ENCODE data around the gene MYO1A.

The MYO1A gene

GRCh38 chr12:57049890-57050289, at the start of gene MYO1A:
Gene MYO1A (minus strand): TSS chr12:57050129. CDS start chr12:57048323, 1,806 bp downstream.
- DNase-seq, result no peak

GRCh38 chr12:57099047-57099714, 49.3 kb upstream of the MYO1A start:
- no peak for DNase-seq

- no peak for DNase-seq
Observed at GRCh38 chr12:57098546-57098945, 48.6 kb upstream of the MYO1A start.

GRCh38 chr12:57097554-57097835, 47.6 kb upstream of the MYO1A start:
- no peak for DNase-seq

- no peak for DNase-seq
Observed at GRCh38 chr12:57096748-57097553, 47.0 kb upstream of the MYO1A start.

GRCh38 chr12:57096099-57096572, 46.2 kb upstream of the MYO1A start:
- no peak for DNase-seq

GRCh38 chr12:57095440-57095839, 45.5 kb upstream of the MYO1A start:
- DNase-seq, result no peak

- no peak for DNase-seq
Observed at GRCh38 chr12:57094208-57095160, 44.6 kb upstream of the MYO1A start.

GRCh38 chr12:57093415-57094207, 43.7 kb upstream of the MYO1A start:
- DNase-seq, result peak; percentile 68

GRCh38 chr12:57092876-57093414, 43.0 kb upstream of the MYO1A start:
- DNase-seq, result no peak

- peak; percentile 23 for DNase-seq
Observed at GRCh38 chr12:57092529-57092862, 42.6 kb upstream of the MYO1A start.

- DNase-seq, result no peak
Observed at GRCh38 chr12:57091638-57092528, 42.0 kb upstream of the MYO1A start.

GRCh38 chr12:57090924-57091637, 41.2 kb upstream of the MYO1A start:
- DNase-seq, result peak; percentile 25

GRCh38 chr12:57090490-57090889, 40.6 kb upstream of the MYO1A start:
- DNase-seq, result no peak

GRCh38 chr12:57089271-57090245, 39.6 kb upstream of the MYO1A start:
- DNase-seq, result peak; percentile 60

- peak; percentile 92 for DNase-seq
Observed at GRCh38 chr12:57088354-57089270, 38.7 kb upstream of the MYO1A start, which contains the start of gene NAB2. Gene NAB2 (plus strand): TSS chr12:57089114. CDS start chr12:57089272, 158 bp downstream.

- peak; percentile 78 for DNase-seq
Observed at GRCh38 chr12:57087691-57088353, 37.9 kb upstream of the MYO1A start.

Data from activated T-cell treated with anti-CD3 and anti-CD28 coated beads, Interleukin-2, amount 50 U/mL, for 1 hour (primary cell).